LNCAP (cell line): ENCODE data around the gene KCNG1.

ENCODE experiments used
- TF ChIP-seq, protein P1 (sequence below): fragments of 450-650 bp; IDR thresholded peaks from 2 replicates; pipeline ENCODE4 v1.5.1; 2017; ENCODE audit warnings: mild to moderate bottlenecking

The KCNG1 gene

GRCh38 chr20:51022803-51023616, at the start of gene KCNG1:
Gene KCNG1 (minus strand): TSS chr20:51023107. CDS start chr20:51010338, 12,769 bp downstream.
- TF ChIP-seq, protein P1, sequence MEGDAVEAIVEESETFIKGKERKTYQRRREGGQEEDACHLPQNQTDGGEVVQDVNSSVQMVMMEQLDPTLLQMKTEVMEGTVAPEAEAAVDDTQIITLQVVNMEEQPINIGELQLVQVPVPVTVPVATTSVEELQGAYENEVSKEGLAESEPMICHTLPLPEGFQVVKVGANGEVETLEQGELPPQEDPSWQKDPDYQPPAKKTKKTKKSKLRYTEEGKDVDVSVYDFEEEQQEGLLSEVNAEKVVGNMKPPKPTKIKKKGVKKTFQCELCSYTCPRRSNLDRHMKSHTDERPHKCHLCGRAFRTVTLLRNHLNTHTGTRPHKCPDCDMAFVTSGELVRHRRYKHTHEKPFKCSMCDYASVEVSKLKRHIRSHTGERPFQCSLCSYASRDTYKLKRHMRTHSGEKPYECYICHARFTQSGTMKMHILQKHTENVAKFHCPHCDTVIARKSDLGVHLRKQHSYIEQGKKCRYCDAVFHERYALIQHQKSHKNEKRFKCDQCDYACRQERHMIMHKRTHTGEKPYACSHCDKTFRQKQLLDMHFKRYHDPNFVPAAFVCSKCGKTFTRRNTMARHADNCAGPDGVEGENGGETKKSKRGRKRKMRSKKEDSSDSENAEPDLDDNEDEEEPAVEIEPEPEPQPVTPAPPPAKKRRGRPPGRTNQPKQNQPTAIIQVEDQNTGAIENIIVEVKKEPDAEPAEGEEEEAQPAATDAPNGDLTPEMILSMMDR = no peak

GRCh38 chr20:51070621-51071020, 47.7 kb upstream of the KCNG1 start:
- TF ChIP-seq, protein P1 = no peak

GRCh38 chr20:51067792-51068191, 44.9 kb upstream of the KCNG1 start:
- TF ChIP-seq, protein P1 = no peak

- TF ChIP-seq, protein P1 = no peak
Observed at GRCh38 chr20:51065615-51066014, 42.7 kb upstream of the KCNG1 start.

DNA sequence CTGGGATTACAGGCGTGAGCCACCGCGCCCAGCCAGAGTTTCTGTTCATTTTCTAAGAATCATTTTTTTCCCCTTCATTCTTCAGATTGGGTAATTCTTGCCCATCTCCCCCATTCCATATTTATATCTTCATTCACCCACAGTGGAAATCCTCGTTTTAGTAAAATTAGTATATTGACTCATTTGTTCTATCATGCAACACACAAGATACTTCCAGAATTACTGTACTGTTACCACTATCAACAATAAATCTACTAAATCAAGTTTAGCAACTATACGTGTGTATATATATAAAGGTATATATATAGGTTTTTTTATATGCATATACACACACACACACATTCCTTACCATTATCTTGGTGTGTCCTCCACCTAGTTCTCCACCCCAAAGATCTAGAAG, 41.2 kb upstream of the KCNG1 start:
- TF ChIP-seq, protein P1 = no peak

GRCh38 chr20:51062065-51062464, 39.2 kb upstream of the KCNG1 start:
- TF ChIP-seq, protein P1 = no peak

DNA sequence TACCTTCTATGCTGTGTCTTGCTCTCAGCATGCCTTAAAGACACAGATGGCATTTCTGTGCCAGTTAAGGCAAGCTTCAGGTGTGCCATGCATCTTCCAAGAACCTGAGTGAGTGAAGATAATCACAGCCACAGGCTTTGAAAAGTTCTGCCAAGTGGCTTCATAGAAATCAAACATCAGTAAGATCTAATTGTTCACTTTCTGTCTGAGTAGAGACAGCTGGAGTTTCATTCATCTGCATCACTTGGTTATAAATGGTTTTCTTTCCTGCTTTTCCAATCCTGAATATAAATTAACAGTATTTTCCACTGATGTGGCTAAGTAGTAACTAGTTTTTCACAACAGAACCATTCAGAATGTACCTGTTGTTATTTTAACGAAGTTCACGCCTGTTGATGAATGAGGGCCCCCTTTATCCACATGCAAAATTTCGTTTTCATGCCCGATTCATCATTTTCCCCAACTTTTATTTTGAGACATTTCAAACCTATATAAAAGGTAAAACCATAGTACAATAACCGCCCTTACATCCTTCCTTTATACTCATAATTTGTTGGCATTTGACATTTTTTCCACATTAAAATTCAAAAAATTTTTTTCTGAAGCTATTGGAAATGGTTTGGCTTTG, 38.6 kb upstream of the KCNG1 start:
- TF ChIP-seq, protein P1 = no peak
